ENCODE data around the gene TMEM154. TPM values are rescaled to one million over a fixed set of nuclear protein-coding genes. Genes with fewer than 3 reads are reported as not detected.

Gene TMEM154
- total and polyA plus RNA-seq, 10 donors: 5.0 to 72.3 (median 27.4) TPM

DNA sequence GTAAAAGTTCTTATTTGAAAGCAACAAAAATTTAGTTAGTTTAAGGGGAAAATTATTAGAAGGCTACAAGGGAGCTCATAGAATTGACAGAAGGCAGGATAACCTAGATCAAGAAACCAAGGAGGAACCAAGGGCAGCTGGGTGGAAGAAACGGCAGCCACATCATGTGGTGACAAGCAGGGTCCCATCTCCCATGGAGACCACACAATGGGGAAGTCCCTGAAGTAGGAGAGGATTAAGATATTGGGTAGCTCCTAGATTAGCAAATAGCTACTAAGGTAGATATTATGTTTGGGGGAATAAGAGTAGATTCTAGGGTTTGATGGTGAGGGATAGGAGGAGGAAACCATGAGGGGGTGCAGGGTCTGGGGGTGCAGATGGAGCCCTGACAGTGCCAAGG is 48.0 kb upstream of the TMEM154 start:
- peaks cover 0 to 4% (median 0%) of the 10 kb centered on the region in 6 donors for H3K4me1 ChIP-seq
- no peak overlapping the region for H3K4me3 ChIP-seq
- 20 to 33% (median 27%) methylated on average over 1 of the region's 1 CpG for WGBS, 5 donors
- TF ChIP-seq POLR2A (IDR thresholded peaks at IDR 0.05): no peak
- no peak for TF ChIP-seq CTCF (IDR thresholded peaks at IDR 0.05 in 8 of 11, conservative IDR thresholded peaks at IDR 0.05 in 3 of 11)
- TF ChIP-seq POLR2AphosphoS5 (IDR thresholded peaks at IDR 0.05): no peak
- H3K36me3 ChIP-seq: no peaks in the 10 kb centered on the region
- no peaks in the 10 kb centered on the region for H3K9me3 ChIP-seq
- H3K27ac ChIP-seq: no peak overlapping the region
- no peak for DNase-seq
- H3K27me3 ChIP-seq (replicated peaks in 1 of 7): no peaks in the 10 kb centered on the region
- intact Hi-C loops (cut with DNase I; ENCODE audit: low total_unique reads): no loop called here

- intact Hi-C loops (cut with DNase I; ENCODE audit: low total_unique reads): no loop called here
- Histone ChIP-seq H3K4me3 (no peak overlapping the region), H3K27ac (no peak overlapping the region), H3K27me3 (replicated peaks in 1 of 7) (no peaks in the 10 kb centered on the region), H3K4me1 (peaks cover 0 to 4% (median 0%) of the 10 kb centered on the region in 6 donors), H3K9me3 (no peaks in the 10 kb centered on the region), H3K36me3 (no peaks in the 10 kb centered on the region)
- WGBS, 5 donors: 73 to 77% (median 74%) methylated on average over 5 of the region's 5 CpGs
- no peak for DNase-seq
- TF ChIP-seq POLR2AphosphoS5 (IDR thresholded peaks at IDR 0.05) (no peak), POLR2A (IDR thresholded peaks at IDR 0.05) (no peak), CTCF (IDR thresholded peaks at IDR 0.05 in 8 of 11, conservative IDR thresholded peaks at IDR 0.05 in 3 of 11) (no peak)
These were observed 44.7 kb upstream of the TMEM154 start for GRCh38 chr4:152724494-152724893.

DNA sequence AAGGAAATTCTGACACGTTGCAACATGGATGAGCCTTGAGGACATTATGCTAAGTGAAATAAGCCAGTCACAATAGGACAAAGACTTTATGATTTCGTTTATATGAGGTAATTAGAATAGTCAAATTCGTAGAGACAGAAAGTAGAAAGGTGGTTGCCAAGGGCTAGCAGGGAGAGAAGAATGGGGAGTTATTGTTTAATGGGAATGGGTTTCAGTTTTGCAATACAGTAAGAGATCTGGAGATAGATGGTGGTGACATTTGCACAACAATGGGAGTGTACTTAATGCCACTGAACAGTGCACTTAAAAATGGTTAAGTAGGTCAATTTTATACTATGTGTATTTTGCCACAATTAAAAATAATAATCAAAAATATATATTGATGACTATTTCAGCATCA is 43.4 kb upstream of the TMEM154 start:
- H3K27ac ChIP-seq: no peak overlapping the region
- H3K9me3 ChIP-seq: no peaks in the 10 kb centered on the region
- no peak overlapping the region for H3K4me3 ChIP-seq
- DNase-seq: no peak
- no peak for TF ChIP-seq CTCF (IDR thresholded peaks at IDR 0.05 in 8 of 11, conservative IDR thresholded peaks at IDR 0.05 in 3 of 11)
- TF ChIP-seq POLR2AphosphoS5 (IDR thresholded peaks at IDR 0.05): no peak
- TF ChIP-seq POLR2A (IDR thresholded peaks at IDR 0.05): no peak
- H3K36me3 ChIP-seq: no peaks in the 10 kb centered on the region
- intact Hi-C loops (cut with DNase I; ENCODE audit: low total_unique reads): no loop called here
- H3K4me1 ChIP-seq: peaks cover 0 to under 1% (median 0%) of the 10 kb centered on the region in 6 donors
- WGBS, 5 donors: 58 to 89% (median 69%) methylated on average over 3 of the region's 3 CpGs
- H3K27me3 ChIP-seq (replicated peaks in 1 of 7): no peaks in the 10 kb centered on the region

DNA sequence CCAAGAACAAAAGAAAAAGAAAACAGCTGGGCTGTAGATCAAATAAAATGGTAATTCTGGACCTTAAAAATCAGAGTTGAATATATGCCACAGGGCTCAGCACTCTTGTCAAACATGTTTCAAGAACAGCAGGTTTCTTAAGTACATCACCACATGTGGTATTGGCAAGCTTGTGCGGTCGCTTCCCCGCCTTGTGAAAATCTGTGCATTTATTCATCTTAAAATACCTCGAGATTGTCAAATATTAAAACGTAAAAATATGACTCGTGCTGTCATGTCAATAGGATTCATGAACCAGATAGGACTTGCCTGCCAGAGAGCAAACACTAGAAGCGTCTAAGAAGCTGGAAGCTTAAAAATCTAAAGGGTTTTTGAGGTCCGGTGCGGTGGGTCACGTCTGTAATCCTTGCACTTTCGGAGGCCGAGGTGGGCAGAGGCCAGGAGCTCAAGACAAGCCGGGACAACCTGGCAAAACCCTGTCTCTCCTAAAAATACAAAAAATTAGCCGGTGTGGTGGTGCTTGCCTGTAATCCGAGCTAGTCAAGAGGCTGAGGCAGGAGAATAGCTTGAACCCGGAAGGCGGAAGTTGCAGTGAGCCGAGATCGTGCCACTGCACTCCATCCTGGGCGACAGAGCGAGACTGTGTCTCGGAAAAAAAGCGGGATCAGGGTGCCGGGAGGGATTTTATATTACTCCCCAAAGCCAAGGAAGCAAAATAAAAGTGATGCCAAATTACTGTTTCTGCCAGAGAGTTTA is 40.2 kb upstream of the TMEM154 start:
- TF ChIP-seq POLR2A (IDR thresholded peaks at IDR 0.05): no peak
- H3K4me1 ChIP-seq: no peaks in the 10 kb centered on the region
- H3K36me3 ChIP-seq: no peaks in the 10 kb centered on the region
- WGBS, 5 donors: 85 to 92% (median 90%) methylated on average over 24 of the region's 24 CpGs
- H3K27ac ChIP-seq: no peak overlapping the region
- intact Hi-C loops (cut with DNase I; ENCODE audit: low total_unique reads): no loop called here
- H3K27me3 ChIP-seq (replicated peaks in 1 of 7): no peaks in the 10 kb centered on the region
- no peak for DNase-seq
- H3K9me3 ChIP-seq: peaks cover 0 to 9% (median 0%) of the 10 kb centered on the region in 8 donors
- H3K4me3 ChIP-seq: no peak overlapping the region

Data from spleen (tissue), 11 donors.